Measurements from ENCODE around the gene SCTR. TPM values are rescaled to one million over a fixed set of nuclear protein-coding genes. Genes with fewer than 3 reads are reported as not detected.

Gene SCTR
- total RNA-seq, 1 experiment from 2014 or later: not detected

DNA sequence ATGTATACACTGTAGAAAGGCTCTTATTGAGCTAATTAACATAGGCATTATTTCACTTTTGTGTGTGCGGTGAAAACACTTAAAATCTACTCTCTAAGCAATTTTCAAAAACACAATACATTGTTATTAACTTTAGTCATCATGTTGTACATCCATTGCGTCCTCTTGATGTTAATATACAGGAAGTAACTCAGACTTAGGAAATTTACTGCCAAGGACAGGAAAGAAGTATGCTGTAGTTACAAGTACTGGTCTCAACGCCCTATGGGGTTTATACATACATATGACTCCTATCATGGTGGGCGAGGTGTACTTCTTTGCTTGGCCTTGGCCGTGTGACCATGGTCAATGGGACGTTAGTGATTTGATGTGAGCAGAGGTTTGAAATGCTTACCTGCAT, 15.5 kb downstream of the SCTR start:
- H2AFZ ChIP-seq (ENCODE audit: low read length): no peak overlapping the region
- H3K9me2 ChIP-seq (replicated peaks; ENCODE audit: insufficient read depth, low read length): no peaks in the 10 kb centered on the region
- H3K4me1 ChIP-seq (ENCODE audit: low read length): no peaks in the 10 kb centered on the region
- no peak overlapping the region for H3K4me2 ChIP-seq (ENCODE audit: low read depth, low read length, poor library complexity, severe bottlenecking)
- no peaks in the 10 kb centered on the region for H3K27me3 ChIP-seq (ENCODE audit: low read length)
- no peaks in the 10 kb centered on the region for H3K36me3 ChIP-seq (ENCODE audit: insufficient read depth, low read length)
- H4K20me1 ChIP-seq (ENCODE audit: insufficient read depth, low read depth, low read length): no peaks in the 10 kb centered on the region
- no peak for DNase-seq
- H3K4me3 ChIP-seq (ENCODE audit: low read length): no peak overlapping the region
- no peaks in the 10 kb centered on the region for H3K9me3 ChIP-seq (ENCODE audit: low read length)
- no peak overlapping the region for H3K27ac ChIP-seq (ENCODE audit: low read length)
- H3K9ac ChIP-seq (ENCODE audit: low read length): no peak overlapping the region
- H3K79me2 ChIP-seq (ENCODE audit: low read length): no peaks in the 10 kb centered on the region

- no peak overlapping the region for H3K9ac ChIP-seq (ENCODE audit: low read length)
- H4K20me1 ChIP-seq (ENCODE audit: insufficient read depth, low read depth, low read length): no peaks in the 10 kb centered on the region
- H3K27ac ChIP-seq (ENCODE audit: low read length): no peak overlapping the region
- no peaks in the 10 kb centered on the region; the same call in 1 of the 2 replicates for H3K27me3 ChIP-seq (ENCODE audit: low read length)
- no peaks in the 10 kb centered on the region for H3K4me1 ChIP-seq (ENCODE audit: low read length)
- H3K4me3 ChIP-seq (ENCODE audit: low read length): no peak overlapping the region
- H3K4me2 ChIP-seq (ENCODE audit: low read depth, low read length, poor library complexity, severe bottlenecking): no peak overlapping the region
- DNase-seq: no peak
- H2AFZ ChIP-seq (ENCODE audit: low read length): no peak overlapping the region
- no peaks in the 10 kb centered on the region for H3K79me2 ChIP-seq (ENCODE audit: low read length)
- H3K9me2 ChIP-seq (replicated peaks; ENCODE audit: insufficient read depth, low read length): no peaks in the 10 kb centered on the region
- H3K36me3 ChIP-seq (ENCODE audit: insufficient read depth, low read length): no peaks in the 10 kb centered on the region
- no peaks in the 10 kb centered on the region for H3K9me3 ChIP-seq (ENCODE audit: low read length)
These were observed 27.6 kb downstream of the SCTR start for GRCh38 chr2:119496682-119497081.

DNA sequence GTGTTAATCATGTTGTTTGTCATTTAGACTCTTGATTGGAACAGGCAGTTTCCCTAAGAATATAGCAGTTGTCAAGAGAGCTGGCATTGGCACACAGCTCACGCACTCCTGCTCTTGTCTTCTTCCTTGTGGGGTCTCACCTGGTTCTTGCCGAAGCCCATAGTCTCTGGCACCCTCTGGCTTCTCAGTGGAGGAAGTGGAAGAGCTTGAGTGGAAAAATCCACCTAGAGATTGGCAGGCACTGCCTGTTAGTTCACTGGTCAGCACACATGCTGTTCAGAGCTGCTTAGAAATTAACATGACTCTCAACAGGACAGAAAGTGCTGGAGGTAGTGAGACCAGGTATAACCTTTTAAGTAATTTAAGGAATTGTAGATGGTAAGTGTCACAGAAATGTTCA, 28.3 kb downstream of the SCTR start:
- Histone ChIP-seq H3K36me3 (ENCODE audit: insufficient read depth, low read length) (no peaks in the 10 kb centered on the region), H3K9ac (ENCODE audit: low read length) (no peak overlapping the region), H3K9me3 (ENCODE audit: low read length) (no peaks in the 10 kb centered on the region), H4K20me1 (ENCODE audit: insufficient read depth, low read depth, low read length) (no peaks in the 10 kb centered on the region), H3K4me3 (ENCODE audit: low read length) (no peak overlapping the region), H3K9me2 (replicated peaks; ENCODE audit: insufficient read depth, low read length) (no peaks in the 10 kb centered on the region), H3K27ac (ENCODE audit: low read length) (no peak overlapping the region), H3K4me1 (ENCODE audit: low read length) (no peaks in the 10 kb centered on the region), H2AFZ (ENCODE audit: low read length) (no peak overlapping the region), H3K27me3 (ENCODE audit: low read length) (no peaks in the 10 kb centered on the region; the same call in 1 of the 2 replicates), H3K4me2 (ENCODE audit: low read depth, low read length, poor library complexity, severe bottlenecking) (no peak overlapping the region), H3K79me2 (ENCODE audit: low read length) (no peaks in the 10 kb centered on the region)
- no peak for DNase-seq

DNA sequence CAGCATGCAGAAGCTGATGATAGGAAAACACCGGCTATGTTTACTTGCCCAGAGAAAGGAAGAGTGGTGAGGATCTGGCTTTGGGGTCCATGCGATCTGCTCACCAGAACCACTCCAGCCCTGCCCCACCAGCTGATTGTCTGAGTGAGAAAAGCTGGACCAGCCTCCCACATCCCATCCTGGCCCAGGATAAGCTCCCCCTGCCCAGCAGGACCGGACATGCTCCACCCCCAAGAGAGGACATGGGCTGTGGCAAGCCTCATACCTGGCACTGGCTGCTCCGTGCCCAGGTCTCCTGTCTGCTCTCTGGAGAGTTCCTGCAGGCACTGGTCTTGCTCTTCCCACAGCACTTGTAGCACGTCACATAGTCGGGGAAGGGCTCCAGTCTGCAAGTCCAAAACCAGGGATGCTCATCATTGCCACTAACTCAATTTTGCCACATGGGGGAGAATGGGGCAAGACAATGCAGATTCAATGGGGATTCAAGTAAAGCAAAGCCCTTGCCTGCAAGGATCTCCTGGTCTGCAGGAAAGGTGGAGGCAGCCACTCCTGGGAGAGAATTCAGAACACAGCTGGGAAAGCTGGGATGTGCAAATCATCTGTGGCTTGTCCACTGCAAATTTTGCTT, 30.0 kb downstream of the SCTR start:
- Histone ChIP-seq H3K9me3 (ENCODE audit: low read length) (no peaks in the 10 kb centered on the region), H3K4me2 (ENCODE audit: low read depth, low read length, poor library complexity, severe bottlenecking) (no peak overlapping the region), H3K4me3 (ENCODE audit: low read length) (no peak overlapping the region), H3K27ac (ENCODE audit: low read length) (no peak overlapping the region), H2AFZ (ENCODE audit: low read length) (no peak overlapping the region), H4K20me1 (ENCODE audit: insufficient read depth, low read depth, low read length) (no peaks in the 10 kb centered on the region), H3K4me1 (ENCODE audit: low read length) (no peaks in the 10 kb centered on the region), H3K9me2 (replicated peaks; ENCODE audit: insufficient read depth, low read length) (no peaks in the 10 kb centered on the region), H3K79me2 (ENCODE audit: low read length) (no peaks in the 10 kb centered on the region), H3K9ac (ENCODE audit: low read length) (no peak overlapping the region), H3K36me3 (ENCODE audit: insufficient read depth, low read length) (no peaks in the 10 kb centered on the region), H3K27me3 (ENCODE audit: low read length) (no peaks in the 10 kb centered on the region; the same call in 1 of the 2 replicates)
- no peak for DNase-seq

DNA sequence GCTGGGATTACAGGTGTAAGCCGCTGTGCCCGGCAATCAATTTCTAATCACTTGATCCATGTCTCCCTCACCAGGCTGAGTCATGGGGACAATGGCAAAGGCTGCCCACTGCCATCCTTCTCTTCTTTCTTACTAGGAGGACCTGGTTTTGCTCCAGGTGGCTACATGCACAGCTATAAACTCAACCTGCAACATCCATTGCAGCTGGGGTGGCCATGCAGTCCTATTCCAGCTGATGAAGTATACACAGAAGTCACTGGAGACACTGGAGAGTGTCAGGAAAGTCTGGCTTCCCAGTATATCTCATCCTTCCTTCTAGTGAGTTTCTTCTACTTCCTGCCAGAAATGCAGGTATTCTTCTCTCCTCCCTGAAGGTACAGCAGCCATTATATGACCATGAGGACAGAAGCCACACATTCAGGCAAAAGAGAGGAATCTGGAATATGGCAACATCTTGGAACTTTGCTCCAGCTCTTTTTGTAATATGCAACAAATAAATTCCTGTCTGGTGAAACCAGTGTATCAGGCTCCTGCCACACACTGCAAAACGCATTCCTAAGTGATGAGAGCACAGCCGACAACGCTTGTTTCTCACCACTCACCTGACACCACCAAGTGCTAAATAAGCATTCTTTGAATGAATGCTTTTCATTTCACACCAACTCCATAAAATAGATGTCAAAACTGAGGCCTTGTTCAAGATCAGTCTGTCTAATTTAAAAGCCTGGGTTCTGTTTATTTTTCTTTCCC, 32.3 kb downstream of the SCTR start:
- H4K20me1 ChIP-seq (ENCODE audit: insufficient read depth, low read depth, low read length): 0 out of 2 replicates have a peak, but pooled peaks cover 3% of the 10 kb centered on the region
- no peak overlapping the region for H2AFZ ChIP-seq (ENCODE audit: low read length)
- H3K4me2 ChIP-seq (ENCODE audit: low read depth, low read length, poor library complexity, severe bottlenecking): no peak overlapping the region
- no peaks in the 10 kb centered on the region for H3K9me2 ChIP-seq (replicated peaks; ENCODE audit: insufficient read depth, low read length)
- no peak overlapping the region for H3K4me3 ChIP-seq (ENCODE audit: low read length)
- no peak overlapping the region for H3K27ac ChIP-seq (ENCODE audit: low read length)
- H3K36me3 ChIP-seq (ENCODE audit: insufficient read depth, low read length): no peaks in the 10 kb centered on the region
- no peak for DNase-seq
- H3K4me1 ChIP-seq (ENCODE audit: low read length): no peaks in the 10 kb centered on the region
- H3K9ac ChIP-seq (ENCODE audit: low read length): no peak overlapping the region
- H3K27me3 ChIP-seq (ENCODE audit: low read length): no peaks in the 10 kb centered on the region
- no peaks in the 10 kb centered on the region for H3K9me3 ChIP-seq (ENCODE audit: low read length)
- no peaks in the 10 kb centered on the region for H3K79me2 ChIP-seq (ENCODE audit: low read length)

DNA sequence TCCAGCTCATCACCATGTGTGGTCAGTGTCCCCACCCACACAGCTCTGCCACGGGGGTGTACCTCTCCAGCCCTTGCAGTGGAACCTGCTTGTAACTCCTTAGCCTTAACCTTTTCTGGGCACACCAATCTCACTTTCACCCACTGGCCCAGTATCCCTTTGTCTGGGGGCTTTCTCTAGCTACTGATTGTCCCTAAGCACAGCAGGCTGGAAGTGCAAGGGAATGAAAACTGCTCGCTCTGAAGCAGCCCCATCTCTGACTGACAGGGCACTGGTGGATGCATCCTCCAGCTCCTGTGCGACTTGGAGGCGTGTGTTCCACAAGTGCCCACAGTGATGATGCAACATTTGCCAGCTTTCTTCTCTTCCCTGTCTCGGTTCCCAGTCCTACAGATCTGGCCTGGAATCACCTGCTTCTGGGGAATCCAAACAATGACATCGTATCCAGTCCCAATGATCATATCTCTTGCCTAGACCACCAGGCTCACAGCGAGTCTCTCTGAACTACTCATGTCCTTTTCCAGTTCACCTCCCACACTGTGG, 33.6 kb downstream of the SCTR start:
- Histone ChIP-seq H3K36me3 (ENCODE audit: insufficient read depth, low read length) (no peaks in the 10 kb centered on the region), H3K9me3 (ENCODE audit: low read length) (no peaks in the 10 kb centered on the region), H2AFZ (ENCODE audit: low read length) (no peak overlapping the region), H3K4me1 (ENCODE audit: low read length) (no peaks in the 10 kb centered on the region), H4K20me1 (ENCODE audit: insufficient read depth, low read depth, low read length) (0 out of 2 replicates have a peak, but pooled peaks cover 3% of the 10 kb centered on the region), H3K27me3 (ENCODE audit: low read length) (no peaks in the 10 kb centered on the region), H3K9me2 (replicated peaks; ENCODE audit: insufficient read depth, low read length) (no peaks in the 10 kb centered on the region), H3K4me3 (ENCODE audit: low read length) (no peak overlapping the region), H3K4me2 (ENCODE audit: low read depth, low read length, poor library complexity, severe bottlenecking) (no peak overlapping the region), H3K27ac (ENCODE audit: low read length) (no peak overlapping the region), H3K79me2 (ENCODE audit: low read length) (no peaks in the 10 kb centered on the region), H3K9ac (ENCODE audit: low read length) (no peak overlapping the region)
- no peak for DNase-seq

DNA sequence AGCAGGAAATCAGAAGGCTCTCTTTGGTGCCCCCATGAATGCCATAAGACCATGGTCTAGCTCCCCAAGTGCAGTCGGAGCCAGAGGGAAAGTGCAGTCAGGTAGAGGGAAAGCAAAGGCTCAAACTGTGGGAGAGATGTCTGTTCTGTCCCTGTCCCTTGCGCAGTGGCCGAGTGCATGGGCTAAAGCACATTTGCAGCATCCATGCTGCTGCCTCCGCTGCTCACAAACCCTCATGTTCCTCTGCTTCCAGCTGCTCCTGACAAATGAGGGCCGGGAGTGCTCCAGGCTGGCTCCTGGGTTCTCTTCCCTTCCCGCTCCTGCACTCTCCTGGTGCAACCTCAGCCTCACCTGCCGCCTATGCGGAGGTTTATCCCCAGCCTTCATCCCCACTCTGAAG, 34.2 kb downstream of the SCTR start:
- H4K20me1 ChIP-seq (ENCODE audit: insufficient read depth, low read depth, low read length): 0 out of 2 replicates have a peak, but pooled peaks cover 3% of the 10 kb centered on the region
- H3K4me2 ChIP-seq (ENCODE audit: low read depth, low read length, poor library complexity, severe bottlenecking): no peak overlapping the region
- no peaks in the 10 kb centered on the region for H3K9me2 ChIP-seq (replicated peaks; ENCODE audit: insufficient read depth, low read length)
- no peaks in the 10 kb centered on the region for H3K79me2 ChIP-seq (ENCODE audit: low read length)
- H3K27me3 ChIP-seq (ENCODE audit: low read length): no peaks in the 10 kb centered on the region
- no peak for DNase-seq
- H3K9ac ChIP-seq (ENCODE audit: low read length): no peak overlapping the region
- no peak overlapping the region for H3K27ac ChIP-seq (ENCODE audit: low read length)
- no peaks in the 10 kb centered on the region for H3K9me3 ChIP-seq (ENCODE audit: low read length)
- H3K4me3 ChIP-seq (ENCODE audit: low read length): no peak overlapping the region
- no peaks in the 10 kb centered on the region for H3K4me1 ChIP-seq (ENCODE audit: low read length)
- H3K36me3 ChIP-seq (ENCODE audit: insufficient read depth, low read length): no peaks in the 10 kb centered on the region
- no peak overlapping the region for H2AFZ ChIP-seq (ENCODE audit: low read length)

DNA sequence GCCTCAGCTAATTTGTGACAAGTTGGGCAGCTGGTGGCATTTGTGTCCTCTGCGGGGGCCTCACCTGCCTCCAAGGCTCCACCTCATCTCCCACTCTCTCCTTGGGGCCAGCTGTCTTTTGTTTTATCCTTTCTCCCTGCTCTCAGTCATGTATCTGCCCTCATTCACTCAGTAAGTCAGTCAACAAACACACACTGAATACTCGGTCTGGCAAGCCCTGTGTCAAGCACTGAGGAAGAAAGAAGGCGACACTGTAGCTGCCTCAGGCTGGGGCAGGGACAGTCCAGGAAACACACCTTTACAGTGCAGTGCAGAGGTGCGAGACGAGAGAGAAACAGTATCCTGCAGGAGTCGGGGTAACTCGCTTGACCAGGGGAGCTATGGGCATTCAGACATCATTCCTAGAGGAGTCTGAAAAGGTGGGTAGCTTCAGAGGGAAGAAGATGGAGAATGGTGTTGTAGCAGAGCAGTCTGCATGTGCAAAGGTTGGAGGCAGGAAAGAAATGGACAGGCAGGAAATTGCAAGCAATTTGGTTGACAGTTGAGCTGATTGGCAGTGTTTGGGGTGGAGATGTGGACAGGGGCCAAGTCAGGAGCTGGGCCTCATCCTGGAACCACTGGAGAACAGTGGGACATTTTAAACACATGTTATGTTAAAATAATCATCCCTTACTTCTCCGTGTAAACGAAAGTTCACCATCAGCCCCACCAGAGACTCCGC, 34.9 kb downstream of the SCTR start:
- Histone ChIP-seq H2AFZ (ENCODE audit: low read length) (no peak overlapping the region), H3K36me3 (ENCODE audit: insufficient read depth, low read length) (no peaks in the 10 kb centered on the region), H3K4me2 (ENCODE audit: low read depth, low read length, poor library complexity, severe bottlenecking) (no peak overlapping the region), H3K4me3 (ENCODE audit: low read length) (no peak overlapping the region), H3K27ac (ENCODE audit: low read length) (no peak overlapping the region), H3K27me3 (ENCODE audit: low read length) (no peaks in the 10 kb centered on the region), H3K9ac (ENCODE audit: low read length) (no peak overlapping the region), H3K4me1 (ENCODE audit: low read length) (no peaks in the 10 kb centered on the region), H3K9me2 (replicated peaks; ENCODE audit: insufficient read depth, low read length) (no peaks in the 10 kb centered on the region), H3K9me3 (ENCODE audit: low read length) (no peaks in the 10 kb centered on the region), H4K20me1 (ENCODE audit: insufficient read depth, low read depth, low read length) (0 out of 2 replicates have a peak, but pooled peaks cover 3% of the 10 kb centered on the region), H3K79me2 (ENCODE audit: low read length) (no peaks in the 10 kb centered on the region)
- DNase-seq: no peak

Data from Karpas-422 (cell line).